ENCODE data around the gene EFCC1.
"Not testable (repeated sequence)": the region's sequence is repeated elsewhere in the genome, so short reads cannot be mapped to it uniquely, and the experiment has no call there.

The EFCC1 gene

DNA sequence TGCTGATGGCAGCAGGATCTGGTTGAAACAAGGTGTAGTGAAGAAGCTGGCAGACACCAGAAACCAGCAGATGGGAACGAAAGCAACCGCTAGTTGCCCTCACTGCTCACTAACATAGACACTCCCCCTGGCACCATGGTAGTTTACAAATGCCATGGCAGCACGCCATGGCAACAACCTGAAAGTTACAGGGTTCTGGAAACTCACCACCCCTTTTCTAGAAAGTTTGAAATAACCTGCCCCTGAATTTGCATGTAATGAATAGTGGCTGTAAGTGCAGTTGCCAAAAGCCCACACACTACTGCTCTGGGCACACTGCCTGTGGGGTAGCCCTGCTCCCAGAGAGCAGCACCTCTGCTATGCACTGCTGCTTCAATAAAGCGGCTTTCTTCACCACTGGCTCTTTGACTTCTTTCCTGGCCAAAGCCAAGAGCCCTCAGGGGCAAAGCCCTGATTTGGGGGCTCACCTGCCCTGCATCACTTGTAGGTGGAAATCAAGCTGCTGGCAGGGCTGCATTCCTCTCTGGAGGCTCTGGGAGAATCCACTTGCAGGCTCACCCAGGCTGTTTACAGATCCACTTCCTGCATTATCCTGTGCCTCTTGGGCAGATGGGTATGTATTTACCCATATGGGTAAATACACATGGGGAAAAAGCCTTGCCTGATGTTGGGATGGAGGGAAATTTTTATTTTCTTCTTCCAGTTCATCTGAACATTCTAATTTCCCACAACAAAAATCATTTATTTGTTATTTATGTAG, 57.5 kb downstream of the EFCC1 start:
- no peak for DNase-seq

DNA sequence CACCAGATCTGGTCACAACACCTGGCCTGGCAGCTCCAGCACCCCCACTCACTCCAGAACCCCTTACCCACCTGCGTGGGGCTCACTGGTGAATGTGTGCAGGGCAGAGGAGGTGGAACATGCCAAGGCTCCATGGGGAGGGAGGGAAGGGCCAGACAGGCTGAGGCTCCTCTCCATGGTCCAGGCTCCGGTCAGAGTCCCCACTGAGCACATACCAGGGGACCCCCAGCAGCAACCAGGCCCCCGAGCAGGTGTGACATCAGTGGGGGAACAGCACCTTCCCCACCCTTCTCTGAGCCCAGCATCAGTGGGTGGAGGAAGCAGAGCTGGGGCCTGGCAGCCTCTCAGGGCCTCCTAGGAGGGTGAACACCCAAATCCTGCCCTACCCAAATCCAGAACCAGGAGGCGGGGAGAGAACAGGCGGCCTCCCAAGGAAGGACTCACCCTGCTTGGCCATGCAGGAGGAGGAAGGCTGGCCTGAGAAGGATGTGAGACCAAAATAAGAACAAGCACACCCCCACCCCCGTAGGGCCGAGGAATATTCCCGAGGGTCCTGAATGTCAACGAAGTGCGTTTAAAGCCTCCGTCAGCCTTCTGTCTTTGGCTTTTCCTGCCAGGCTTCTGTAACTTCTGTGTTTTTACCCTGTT, 58.3 kb downstream of the EFCC1 start:
- no peak for DNase-seq

DNA sequence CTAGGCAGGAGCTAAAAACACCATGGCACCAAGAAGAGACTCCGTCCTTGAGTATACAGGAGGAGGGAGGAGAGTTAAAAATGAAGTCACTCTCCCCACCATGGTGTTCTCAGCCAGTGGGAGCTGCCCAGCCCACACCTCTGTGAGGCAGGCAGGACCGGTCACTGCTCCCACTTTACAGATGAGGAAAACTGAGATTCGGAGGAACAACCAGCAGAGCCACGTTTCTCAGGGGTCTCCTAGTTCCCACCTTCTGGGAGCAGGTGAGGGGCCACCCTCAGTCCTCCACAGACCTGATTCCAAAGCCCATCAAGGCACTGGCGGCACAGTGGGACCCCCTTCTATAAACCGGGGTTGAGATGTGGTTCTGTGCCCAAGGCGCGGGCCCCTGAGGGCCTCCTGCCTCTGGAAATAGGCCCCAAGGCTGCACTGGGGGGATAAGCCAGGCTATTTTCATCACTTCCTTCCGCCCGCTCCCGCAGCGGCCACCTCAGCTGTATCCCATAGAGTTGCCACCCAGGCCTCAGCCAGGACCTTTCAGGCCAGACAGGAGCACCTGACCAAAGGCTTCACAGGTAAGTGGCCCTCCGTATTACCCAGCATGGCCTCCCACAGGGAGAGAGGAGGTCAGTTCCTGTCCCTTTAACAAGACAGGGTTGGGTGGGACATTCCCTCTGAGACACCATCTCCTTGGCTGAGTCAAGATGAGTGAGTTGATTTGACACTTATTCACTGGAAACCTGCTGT, 59.3 kb downstream of the EFCC1 start, which contains the start of gene GP9:
TSS of gene GP9 (plus strand) at position 504 of the 747 bp plus-strand sequence. CDS start 961 bp downstream, outside the sequence.
- DNase-seq: no peak

DNA sequence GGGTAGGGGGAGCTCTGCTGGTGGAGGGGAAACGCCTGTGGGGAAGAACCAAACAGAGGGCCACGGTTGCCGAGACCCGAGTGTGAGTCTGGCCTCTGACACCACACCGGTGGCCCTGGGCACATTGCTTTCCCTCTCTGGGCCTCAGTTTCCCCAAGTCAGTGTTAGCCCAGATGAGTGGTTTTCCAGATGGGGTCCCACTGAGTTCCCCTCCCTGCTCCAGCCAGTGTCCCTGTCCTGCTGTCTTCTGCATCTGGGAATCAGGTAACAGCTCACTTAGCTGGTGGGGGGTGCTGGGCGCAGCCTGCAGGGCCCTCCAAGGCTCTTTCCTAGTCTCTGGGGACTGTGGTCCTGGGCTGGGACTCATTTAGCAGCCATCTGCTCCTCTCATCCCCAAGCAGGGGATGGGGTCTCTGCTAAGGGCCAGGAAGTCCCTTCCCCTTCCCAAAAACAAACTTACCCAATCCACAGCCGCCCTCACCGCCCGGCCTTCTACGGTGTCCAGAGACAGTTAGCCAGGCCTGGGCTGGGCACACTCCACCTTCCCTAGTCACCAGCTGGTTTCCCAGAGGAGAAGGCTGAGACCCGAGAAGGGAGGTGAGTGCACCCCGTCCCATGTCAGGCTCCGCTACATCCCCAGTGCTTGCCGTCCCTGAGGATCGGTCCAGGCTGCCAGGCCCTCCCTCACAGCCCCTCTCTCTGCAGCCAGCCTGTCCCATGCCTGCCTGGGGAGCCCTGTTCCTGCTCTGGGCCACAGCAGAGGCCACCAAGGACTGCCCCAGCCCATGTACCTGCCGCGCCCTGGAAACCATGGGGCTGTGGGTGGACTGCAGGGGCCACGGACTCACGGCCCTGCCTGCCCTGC, 60.2 kb downstream of the EFCC1 start:
- no peak for DNase-seq

DNA sequence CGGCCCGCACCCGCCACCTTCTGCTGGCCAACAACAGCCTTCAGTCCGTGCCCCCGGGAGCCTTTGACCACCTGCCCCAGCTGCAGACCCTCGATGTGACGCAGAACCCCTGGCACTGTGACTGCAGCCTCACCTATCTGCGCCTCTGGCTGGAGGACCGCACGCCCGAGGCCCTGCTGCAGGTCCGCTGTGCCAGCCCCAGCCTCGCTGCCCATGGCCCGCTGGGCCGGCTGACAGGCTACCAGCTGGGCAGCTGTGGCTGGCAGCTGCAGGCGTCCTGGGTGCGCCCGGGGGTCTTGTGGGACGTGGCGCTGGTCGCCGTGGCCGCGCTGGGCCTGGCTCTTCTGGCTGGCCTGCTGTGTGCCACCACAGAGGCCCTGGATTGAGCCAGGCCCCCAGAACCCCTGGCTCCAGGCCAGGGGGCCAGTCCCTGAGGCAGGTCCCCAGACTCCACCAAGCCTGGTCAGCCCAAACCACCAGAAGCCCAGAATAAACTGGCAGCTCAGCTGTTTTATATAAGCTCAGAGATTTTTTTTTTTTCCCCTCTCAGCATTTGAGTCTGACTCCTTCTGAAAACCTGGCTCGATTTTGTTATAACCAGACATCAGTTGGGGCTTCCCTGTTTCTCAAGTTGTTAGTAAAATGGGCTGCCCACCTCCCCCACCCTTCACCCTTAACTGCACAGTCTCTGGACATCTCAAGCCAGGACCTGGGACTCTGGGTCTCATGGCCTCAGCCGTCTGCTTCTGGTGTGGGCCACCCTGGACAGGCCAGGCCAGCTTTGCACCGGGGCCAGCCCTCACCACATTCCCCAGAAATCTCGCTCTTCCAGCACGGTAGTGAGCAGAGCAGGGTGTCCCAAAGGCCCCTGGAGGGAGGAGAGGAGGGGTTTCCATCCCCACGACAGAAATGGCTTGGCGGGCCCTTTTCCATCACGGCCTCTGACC, 61.1 kb downstream of the EFCC1 start:
- no peak for DNase-seq

DNA sequence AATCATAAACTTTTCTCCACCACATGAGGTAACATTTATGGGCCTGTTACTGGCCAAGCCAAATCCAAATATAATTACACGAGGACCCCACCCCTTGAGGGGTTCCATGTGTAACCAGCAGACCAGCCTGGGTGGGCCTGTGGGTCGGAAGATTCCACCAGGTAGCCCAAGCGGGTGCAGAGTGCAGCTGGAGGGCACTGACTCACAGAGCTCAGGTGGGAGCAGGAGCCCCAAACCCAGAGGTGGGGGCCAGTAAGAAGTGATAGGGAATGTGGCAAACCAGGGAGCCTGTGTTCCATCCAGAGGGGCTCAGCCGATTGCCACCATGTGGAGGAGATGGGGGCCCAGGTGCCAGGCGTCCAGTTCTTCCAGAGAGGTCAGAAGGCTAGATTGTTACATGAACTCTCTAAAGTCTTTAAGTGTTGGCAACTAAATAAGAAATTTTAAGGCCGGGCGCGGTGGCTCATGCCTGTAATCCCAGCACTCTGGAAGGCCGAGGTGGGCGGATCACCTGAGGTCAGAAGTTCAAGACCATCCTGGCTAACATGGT, 62.1 kb downstream of the EFCC1 start:
- no peak for DNase-seq

DNA sequence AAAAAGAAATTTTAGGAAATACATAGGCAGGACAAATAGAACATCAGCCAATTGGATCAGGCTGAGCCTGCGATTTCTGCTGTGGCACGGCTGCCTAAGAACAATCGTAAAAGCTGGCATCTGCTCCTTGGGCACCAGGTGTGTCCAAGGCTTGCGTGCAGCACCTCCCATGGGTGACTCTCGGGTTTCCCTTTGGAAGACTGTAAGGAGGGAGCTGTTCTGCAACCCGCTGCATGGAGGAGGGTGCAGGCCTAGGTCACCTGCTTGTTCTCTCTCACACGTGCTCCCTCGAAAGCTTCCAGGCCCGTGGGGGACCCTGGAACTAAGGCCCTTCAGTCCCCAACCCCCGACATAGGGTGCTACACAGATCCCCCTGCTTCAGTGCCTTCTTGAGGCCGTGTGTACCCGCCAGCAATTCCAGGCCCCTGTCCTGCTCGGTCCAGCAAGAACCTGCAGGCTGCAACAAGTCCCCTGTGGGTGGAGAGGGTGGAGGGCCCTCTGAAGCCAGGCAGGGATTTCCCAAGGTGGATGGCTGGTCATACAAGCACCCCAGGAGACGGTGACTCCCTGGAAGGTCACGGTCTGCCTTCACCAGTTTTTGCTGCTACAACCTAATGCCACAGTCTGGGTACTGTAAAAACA, 62.9 kb downstream of the EFCC1 start:
- no peak for DNase-seq

DNA sequence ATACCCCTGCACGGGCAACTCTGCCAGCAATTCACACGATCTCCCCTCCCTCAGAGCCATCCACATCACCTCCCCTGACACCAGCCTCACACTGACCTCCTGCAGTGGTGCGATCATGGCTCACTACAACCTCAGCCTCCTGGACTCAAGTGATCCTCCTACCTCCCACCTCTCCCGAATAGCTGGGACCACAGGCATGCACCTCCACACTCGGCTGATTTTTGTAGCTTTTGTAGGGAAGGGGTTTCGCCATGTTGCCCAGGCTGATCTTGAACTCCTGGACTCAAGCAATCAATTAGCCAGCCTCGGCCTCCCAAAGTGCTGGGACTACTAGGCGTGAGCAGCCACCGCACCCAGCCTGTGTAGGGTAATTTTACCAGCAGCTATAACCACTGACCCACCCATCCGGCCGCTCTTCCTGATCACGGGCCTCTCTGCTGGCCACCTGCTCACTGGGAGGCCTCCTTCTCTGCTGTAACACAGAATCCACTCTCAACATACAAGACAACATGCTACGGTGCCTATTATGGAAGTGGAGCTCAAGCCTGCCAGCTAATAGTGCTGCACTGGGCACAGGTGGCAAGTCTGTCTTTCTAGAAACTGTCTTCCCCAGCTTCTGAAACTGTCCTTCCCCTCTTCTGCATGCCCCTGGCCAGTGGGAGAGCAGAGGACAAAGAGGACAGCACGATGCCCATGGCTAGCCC, 64.1 kb downstream of the EFCC1 start:
- DNase-seq: no peak

DNA sequence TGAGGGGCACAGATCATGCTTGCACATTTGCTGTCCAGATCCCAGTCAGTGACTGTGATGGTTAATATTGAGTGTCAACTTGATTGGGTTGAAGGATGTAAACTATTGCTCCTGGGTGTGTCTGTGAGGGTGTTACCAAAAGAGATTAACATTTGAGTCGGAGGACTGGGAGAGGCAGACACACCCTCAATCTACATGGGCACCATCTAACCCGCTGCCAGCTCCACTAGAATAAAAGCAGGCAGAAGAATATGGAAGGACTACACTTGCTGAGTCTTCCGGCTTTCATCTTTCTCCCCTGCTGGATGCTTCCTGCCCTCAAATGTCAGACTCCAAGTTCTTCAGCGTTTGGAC, 64.6 kb downstream of the EFCC1 start:
- no peak for DNase-seq

DNA sequence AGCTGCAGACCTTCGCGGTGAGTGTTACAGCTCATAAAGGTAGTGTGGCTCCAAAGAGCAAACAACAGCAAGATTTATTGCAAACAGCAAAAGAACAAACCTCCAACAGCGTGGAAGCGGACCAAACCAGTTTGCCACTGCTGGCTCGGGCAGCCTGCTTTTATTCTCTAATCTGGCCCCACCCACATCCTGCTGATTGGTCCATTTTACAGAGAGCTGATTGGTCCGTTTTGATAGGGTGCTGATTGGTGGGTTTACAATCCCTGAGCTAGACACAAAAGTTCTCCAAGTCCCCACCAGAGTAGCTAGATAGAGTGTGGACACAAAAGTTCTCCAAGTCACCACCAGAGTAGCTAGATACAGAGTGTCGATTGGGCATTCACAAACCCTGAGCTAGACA, 66.6 kb downstream of the EFCC1 start:
- DNase-seq: not testable (repeated sequence)

DNA sequence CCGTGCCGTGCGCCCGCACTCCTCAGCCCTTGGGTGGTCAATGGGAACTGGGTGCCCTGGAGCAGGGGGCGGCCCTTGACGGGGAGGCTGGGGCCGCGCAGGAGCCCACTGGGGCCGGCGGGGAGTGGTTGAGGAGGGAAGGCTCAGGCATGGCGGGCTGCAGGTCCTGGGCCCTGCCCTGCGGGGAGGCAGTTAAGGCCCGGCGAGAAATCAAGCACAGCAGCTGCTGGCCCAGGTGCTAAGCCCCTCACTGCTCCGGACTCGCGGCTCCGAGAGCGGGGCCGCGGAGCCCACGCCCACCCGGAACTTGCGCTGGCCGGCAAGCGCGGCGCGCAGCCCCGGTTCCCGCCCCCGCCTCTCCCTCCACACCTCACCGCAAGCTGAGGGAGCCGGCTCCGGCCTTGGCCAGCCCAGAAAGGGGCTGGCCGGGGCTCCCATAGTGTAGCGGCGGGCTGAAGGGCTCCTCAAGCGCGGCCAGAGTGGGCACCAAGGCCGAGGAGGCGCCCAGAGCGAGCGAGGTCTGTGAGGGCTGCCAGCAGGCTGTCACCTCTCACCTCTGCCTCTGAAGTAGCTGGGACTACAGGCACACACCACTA, 67.3 kb downstream of the EFCC1 start:
- no peak for DNase-seq

DNA sequence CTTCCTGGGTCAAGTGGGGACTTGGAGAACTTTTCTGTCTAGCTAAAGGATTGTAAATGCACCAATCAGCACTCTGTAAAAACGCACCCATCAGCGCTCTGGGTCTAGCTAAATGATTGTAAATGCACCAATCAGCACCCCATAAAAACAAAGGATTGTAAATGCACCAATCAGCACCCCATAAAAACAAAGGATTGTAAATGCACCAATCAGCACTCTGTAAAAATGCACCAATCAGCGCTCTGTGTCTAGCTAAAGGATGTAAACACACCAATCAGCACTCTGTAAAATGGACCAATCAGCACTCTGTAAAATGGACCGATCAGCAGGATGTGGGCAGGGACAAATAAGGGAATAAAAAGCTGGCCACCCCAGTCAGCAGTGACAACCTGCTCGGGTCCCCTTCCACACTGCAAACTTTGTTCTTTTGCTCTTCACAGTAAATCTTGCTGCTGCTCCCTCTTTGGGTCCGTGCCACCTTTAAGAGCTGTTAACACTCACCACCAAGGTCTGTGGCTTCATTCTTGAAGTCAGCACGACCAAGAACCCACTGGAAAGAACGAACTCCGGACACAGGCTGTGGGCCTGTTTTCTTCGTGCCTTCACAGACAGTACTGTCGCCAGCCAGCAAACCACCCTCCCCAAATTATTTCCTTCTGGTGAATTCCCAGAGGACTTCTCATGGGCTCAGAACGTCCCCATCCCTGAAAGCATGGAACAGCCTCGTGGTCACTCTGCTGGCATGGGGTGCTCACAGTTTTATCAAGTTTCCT, 68.4 kb downstream of the EFCC1 start:
- DNase-seq: not testable (repeated sequence)

DNA sequence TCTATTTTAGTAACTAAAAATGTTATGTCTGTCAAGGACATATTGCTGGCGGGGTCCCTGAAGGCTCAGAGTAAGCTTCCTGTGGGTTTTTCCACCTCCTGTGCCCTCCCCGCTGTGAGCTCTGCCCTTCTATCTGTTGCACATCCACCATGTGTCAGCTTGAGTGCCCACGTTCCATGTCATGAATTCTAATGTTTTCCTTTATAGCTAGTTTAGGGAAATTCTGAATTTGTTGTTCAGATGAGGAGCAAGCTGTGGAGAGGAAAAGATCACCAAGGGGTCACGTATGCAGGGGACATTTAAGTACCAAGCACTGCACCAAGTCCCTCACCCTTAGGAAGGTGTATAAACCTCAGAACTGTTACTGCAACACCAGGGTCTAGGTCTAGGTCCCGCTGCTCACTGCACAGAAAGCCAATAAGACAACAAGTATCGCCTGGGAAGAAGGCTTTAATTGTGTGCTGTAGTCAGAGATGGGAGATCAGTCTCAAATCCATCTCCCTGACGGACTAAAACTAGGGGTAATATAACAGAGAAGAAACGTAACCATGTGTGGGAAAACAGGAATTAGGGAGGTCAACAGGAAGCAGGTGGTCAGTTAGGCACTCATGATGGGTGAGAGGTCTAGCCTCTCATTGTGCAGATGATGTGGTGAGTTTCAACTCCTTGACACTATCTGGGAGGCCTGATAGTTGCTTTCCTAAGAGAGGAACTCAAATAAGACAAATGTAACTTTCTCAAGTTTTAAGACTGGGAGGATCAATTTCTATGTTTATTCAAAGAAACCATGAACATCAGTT, 69.2 kb downstream of the EFCC1 start:
- DNase-seq: no peak

DNA sequence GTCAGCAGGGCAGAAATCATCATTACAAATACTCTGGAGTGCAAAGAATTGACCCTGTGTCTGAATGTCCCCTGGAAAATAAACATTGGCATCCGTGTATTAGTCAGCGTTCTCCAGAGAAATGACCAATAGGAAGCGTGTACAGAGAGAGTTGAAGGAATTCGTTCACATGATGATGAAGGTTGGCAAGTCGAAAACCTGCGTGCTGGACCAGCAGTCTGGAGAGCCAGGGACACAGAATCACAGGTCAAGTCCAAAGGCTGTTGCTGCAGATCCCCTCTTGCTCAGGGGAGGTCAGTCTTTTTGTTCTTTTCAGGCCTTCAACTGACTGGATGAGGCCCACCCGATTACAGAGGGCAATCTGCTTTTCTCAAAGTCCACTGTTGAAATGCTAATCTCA, 76.1 kb downstream of the EFCC1 start:
- no peak for DNase-seq

DNA sequence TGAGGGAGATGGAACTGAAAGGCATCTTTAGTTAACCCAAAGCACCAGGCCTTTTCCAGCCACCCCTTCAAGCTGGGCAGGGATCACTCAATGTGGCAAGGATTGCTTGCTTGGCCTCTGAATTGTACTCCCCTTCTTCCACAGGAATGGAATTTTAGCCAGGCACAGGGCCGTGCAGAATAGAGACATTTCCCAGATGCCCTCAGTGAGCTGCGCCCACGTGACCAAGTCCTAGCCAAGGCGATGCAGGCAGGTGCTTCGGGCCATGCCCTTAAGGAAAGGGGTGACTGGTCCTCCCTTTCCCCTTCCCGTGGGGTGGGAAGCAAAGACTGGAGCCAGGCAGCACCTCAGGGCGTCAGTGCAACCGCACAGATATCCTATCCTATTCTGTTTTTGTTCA, 77.4 kb downstream of the EFCC1 start:
- no peak for DNase-seq

DNA sequence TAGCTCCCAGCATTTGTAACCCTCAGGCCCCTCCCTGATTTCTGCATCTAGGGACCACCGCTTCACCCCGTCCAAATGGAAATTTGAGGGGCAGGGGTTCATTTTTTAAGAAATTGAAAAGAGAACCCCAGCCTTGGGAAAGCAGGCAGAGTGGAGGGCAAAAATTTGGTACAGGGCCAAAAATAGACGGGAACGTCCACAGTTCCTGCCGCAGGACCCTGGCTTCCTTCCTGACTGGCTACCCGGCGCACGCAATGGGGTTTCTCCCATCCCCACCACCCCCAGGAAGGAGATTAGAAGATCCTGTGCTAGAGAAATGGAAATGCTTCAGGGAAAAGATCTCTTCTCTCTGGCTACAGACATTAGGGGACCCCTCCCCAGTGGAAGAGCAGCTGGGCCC, 80.4 kb downstream of the EFCC1 start:
- DNase-seq: no peak

DNA sequence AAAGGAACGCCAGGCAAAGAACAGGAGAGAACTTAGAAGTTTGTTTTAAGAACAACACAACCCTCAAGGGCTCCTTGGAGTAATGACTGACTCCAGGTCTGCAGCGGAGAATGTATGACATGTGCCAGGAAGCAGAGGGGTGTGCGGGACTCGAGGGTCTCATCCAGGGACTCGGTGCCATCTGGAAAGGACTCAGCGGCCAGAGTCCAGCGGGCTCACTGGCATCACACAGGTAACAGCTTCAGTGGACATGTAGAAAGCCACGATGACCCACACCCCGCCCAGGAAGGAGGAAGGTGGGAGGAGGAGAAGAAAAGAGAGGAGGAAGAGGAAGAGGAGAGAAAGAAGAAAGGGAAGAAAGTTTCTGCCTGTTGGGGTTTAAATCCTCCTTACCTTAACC, 80.9 kb downstream of the EFCC1 start:
- DNase-seq: no peak

DNA sequence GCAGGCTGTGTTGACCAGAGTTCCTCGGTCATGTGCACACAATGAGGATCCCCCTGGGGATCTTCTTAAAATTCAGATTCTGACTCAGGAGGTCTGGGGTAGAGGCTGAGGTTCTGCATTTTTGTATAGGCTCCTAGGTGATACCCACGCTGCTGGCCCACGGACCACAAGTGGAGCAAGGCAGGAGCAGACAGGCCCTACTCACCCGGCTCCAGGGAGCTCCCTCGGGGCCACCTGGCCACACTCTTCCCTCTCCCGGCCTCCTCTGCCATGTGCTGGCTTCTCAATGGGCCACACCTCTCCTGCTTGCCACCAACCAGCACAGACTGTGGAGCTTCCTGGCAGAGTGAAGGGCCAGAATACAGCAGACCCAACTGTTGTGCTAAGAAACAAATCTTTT, 83.4 kb downstream of the EFCC1 start:
- DNase-seq: no peak

Measured in activated CD4-positive, alpha-beta T cell treated with anti-CD3 and anti-CD28 coated beads, Interleukin-2, amount 50 U/mL, for 48 hours (primary cell).